ENCODE data around the gene ROBO1.
"Not testable (repeated sequence)": the region's sequence is repeated elsewhere in the genome, so short reads cannot be mapped to it uniquely, and the experiment has no call there.

The ROBO1 gene

DNA sequence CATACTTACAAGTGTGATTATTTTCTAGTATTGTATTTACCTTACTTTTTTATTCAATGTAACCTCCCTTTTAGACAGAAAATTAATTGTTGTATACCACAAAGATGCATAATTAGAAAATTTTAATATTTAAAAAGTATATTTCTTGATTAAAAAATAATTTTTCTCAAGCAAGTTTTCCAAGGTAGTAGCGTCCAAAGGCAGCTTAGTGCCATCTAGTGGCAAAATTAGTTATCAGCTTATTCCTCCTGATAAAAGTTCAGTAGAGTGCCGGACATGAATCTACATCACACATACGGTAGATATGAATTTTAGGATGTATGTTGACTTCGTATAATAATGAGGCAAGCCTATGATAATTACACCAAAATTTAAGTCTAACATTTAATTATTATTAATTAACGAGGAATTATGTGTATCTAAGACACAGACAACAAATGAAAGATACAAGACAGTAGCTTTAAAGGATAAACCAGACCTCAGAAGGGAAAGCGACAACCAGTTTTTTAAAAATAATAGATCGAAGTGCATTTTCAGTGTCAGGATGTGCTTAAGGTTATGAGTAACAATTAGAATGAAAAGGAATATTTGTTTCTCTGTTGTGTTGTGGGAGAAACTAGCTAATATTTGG is 405.9 kb downstream of the ROBO1 start:
- H3K4me3 Mint-ChIP-seq, result no peak overlapping the region
- H3K27me3 Mint-ChIP-seq, result no peaks in the 10 kb centered on the region
- H3K27ac Mint-ChIP-seq, result no peak overlapping the region
- H3K36me3 Mint-ChIP-seq, result no peaks in the 10 kb centered on the region
- H3K4me1 Mint-ChIP-seq, result no peaks in the 10 kb centered on the region
- peaks cover 4% of the 10 kb centered on the region for H3K9me3 Mint-ChIP-seq

DNA sequence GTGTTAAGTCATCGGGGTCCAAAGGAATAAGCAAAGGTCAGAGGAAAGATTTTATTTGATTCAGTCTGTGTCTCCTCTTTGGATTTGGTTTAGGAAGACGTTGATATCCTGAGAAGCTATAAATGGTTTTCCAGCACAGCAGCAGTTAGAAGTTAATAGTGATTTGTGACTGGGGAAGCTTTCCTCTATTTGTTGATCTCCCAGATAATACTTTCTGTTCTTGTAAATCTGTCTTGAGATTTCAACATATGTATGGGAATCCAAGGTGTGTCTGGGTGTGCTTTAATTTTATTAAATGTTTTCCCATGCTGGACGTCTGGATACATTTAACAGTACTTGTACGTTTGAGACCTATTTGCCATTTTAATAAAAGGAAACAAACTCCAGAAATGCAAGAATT is 409.5 kb downstream of the ROBO1 start:
- Mint-ChIP-seq H3K27me3 (no peaks in the 10 kb centered on the region), H3K4me3 (no peak overlapping the region), H3K36me3 (no peaks in the 10 kb centered on the region), H3K4me1 (no peaks in the 10 kb centered on the region), H3K9me3 (no peaks in the 10 kb centered on the region), H3K27ac (no peak overlapping the region)

DNA sequence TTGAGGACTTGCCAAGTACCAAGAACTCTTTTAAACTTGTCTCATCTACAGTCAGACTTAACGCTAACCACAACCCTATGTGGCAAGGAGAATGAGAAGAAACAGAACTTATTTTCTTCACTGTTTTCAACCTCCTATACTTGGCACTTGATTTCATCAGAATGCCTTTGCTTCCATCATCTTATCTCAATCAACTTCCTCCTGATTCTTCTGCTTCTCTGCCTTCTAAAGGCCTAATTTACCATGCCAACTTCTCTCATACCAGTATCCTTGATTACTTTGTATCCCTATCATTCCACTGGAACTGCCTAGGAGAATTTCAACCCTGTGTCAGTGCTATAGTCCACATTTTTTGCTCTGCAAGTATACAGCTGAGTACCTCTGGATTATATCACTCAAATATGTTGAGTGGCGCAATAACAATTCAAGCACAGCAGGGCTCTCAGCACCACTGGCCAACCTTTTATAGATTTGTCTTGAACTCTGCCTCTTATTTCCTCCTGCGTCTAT is 413.6 kb downstream of the ROBO1 start:
- no peaks in the 10 kb centered on the region for H3K9me3 Mint-ChIP-seq
- H3K27ac Mint-ChIP-seq, result no peak overlapping the region
- no peaks in the 10 kb centered on the region for H3K27me3 Mint-ChIP-seq
- no peaks in the 10 kb centered on the region for H3K36me3 Mint-ChIP-seq
- H3K4me3 Mint-ChIP-seq, result no peak overlapping the region
- H3K4me1 Mint-ChIP-seq, result no peaks in the 10 kb centered on the region

DNA sequence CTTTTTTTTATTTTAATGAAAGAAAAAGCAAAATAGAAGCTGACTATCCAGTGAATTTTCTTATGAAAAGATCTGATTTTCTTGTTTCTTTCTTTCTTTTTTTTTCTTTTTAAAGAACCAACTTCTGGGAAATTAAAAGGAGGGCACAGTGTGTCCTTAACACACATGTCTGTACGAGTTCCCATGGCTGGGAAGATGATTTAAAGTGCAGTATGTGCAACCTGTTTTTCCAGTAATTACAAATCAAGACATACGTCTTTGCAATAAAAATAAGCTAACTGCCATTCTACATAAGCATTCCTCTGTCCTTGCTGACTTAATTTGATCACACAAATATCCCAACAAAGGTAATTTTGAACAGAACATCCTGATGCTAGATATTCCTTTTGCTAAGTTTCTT is 416.1 kb downstream of the ROBO1 start:
- no peaks in the 10 kb centered on the region for H3K4me1 Mint-ChIP-seq
- H3K36me3 Mint-ChIP-seq, result no peaks in the 10 kb centered on the region
- no peaks in the 10 kb centered on the region for H3K9me3 Mint-ChIP-seq
- H3K27me3 Mint-ChIP-seq, result no peaks in the 10 kb centered on the region
- H3K27ac Mint-ChIP-seq, result no peak overlapping the region
- H3K4me3 Mint-ChIP-seq, result no peak overlapping the region

DNA sequence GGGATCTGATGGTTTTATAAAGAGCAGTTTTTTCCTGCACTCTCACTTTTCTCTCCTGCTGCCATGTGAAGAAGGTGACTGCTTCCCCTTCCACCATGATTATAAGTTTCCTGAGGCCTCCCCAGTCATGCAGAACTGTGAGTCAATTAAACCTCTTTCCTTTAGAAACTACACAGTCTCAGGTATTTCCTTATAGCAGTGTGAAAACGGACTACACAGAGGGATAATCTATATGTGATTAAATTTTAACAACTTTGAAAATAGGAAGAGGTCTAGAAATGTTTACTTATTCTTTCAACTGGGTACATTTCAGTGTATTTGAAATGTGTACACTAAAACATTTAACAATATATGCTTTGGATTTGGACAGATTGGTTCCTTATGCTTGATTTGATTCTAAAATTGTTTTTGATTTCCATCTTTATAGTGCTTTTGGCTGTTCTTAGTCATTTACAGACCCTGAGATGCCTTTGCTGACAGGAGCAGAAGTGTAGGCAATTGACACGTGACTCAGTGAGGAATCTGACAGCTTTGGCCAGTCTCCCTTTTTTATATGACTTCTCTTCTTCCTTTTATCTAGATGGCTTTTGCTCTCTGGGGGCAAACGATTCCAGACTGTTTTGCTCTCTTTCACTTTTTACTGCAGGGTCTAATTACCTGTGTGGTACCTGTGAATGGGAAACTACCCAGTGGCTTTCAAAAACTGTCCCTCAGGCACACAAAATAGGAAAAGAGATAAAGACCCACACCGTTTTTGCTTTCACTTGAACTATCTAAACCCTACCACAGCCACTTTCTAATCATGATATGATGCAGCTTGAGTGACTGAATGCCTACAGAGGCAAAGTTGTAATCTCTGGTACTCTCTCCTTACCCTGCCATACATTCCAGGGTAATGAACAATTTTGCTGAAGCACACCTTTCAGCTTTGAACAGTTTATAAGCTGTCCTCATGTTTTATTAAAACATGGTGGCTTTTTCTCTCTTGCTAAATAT is 422.6 kb downstream of the ROBO1 start:
- Mint-ChIP-seq H3K27me3 (no peaks in the 10 kb centered on the region), H3K4me3 (no peak overlapping the region), H3K9me3 (no peaks in the 10 kb centered on the region), H3K27ac (no peak overlapping the region), H3K4me1 (no peaks in the 10 kb centered on the region), H3K36me3 (no peaks in the 10 kb centered on the region)

DNA sequence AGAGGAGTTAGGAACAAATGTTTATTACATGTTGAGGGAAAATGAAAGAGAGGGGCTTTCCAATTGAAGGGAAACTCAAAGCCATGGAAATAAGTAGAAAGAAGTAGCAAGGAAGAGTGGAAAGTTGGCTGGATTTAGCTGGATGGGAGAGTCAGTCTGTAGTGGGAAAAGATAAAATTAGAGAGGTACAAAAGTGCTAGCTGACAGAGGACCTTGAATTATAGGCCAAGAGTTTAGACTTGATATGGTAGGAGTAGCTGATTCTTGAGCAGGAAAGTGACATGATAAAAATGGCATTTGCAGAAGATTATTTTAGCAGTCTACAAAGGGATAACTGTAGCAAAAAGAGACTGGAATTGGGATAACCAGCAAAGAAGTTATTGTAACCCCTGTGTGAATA is 425.8 kb downstream of the ROBO1 start:
- Mint-ChIP-seq H3K27me3 (no peaks in the 10 kb centered on the region), H3K9me3 (no peaks in the 10 kb centered on the region), H3K4me1 (no peaks in the 10 kb centered on the region), H3K27ac (no peak overlapping the region), H3K4me3 (no peak overlapping the region), H3K36me3 (no peaks in the 10 kb centered on the region)

DNA sequence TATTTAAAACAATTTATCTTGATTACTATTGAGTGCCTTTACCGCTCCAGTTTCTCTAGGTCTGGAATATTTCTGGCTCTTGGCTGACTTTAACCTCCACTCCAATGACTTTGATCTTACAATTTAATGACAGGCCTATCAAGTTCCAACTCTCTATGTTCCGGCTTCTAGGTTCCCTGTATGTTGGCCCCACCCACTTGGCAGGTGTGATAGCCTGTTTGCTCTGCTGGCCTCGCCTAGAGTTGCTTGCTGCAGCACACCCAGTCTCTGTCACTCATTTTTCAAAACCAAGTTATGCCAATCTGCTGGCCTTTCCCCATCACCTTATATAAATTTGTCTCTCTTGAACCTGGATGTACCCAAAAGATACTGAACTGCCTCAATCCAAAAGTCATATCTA is 428.0 kb downstream of the ROBO1 start:
- Mint-ChIP-seq H3K4me3 (no peak overlapping the region), H3K9me3 (no peaks in the 10 kb centered on the region), H3K4me1 (no peaks in the 10 kb centered on the region), H3K27me3 (no peaks in the 10 kb centered on the region), H3K36me3 (no peaks in the 10 kb centered on the region), H3K27ac (no peak overlapping the region)

DNA sequence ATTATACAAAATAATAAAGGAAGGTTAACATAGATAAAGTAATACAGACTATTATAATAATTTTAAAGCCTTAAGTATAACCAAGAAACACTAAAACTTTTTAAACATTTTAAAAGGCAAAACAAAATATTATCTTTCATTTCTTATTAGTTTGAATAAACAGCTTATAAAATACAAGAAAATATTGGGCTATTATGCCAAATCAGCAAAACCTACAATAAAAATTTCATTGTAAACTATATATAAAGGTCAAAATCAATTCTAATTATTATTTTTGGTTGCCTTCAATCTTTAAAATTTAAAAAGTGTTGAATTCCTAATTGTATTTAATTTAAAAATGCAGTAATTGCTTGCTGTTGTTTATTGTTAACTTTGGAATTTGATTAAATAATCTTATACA is 430.0 kb downstream of the ROBO1 start:
- H3K27me3 Mint-ChIP-seq, result no peaks in the 10 kb centered on the region
- no peaks in the 10 kb centered on the region for H3K9me3 Mint-ChIP-seq
- H3K27ac Mint-ChIP-seq, result no peak overlapping the region
- no peaks in the 10 kb centered on the region for H3K36me3 Mint-ChIP-seq
- H3K4me1 Mint-ChIP-seq, result no peaks in the 10 kb centered on the region
- no peak overlapping the region for H3K4me3 Mint-ChIP-seq

DNA sequence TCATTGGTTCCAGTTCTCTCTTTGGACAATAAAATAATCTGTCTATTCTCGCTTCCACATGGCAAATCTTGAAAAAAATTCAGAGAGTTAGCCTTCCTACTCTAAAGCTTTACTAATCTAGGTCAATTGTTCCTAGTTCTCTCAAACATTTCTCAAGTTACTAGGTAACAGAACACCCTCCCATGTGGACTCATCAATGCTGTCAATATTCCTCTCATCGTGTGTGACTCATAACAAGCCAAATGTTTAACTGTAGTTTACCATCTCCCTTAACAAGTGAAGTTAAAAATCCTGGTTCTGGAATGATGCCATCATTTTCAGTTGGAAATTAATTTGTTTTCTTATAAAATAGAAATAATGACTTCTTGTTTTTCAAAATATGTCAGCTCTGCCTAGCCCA is 438.6 kb downstream of the ROBO1 start:
- H3K36me3 Mint-ChIP-seq, result no peaks in the 10 kb centered on the region
- H3K4me3 Mint-ChIP-seq, result no peak overlapping the region
- no peak overlapping the region for H3K27ac Mint-ChIP-seq
- no peaks in the 10 kb centered on the region for H3K9me3 Mint-ChIP-seq
- no peaks in the 10 kb centered on the region for H3K4me1 Mint-ChIP-seq
- no peaks in the 10 kb centered on the region for H3K27me3 Mint-ChIP-seq

DNA sequence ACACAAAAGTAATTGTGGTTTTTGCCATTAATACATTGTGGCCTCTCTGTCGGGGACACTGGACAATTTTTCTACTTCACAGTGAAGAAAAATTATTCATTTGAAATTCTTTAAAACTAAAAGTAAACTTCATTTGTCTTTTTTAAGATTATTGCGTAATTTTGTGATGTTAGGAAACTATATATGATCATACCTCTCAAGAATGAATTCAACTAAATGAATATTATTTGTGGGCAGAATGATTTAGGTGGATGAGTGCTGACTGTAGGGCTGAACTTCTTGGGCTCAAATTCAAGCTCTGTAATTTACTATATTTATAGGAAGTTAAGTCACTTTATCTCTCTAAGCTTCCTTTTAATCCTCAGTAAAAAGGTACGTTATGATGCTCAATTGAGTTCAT is 441.2 kb downstream of the ROBO1 start:
- Mint-ChIP-seq H3K4me3 (no peak overlapping the region), H3K27me3 (no peaks in the 10 kb centered on the region), H3K4me1 (no peaks in the 10 kb centered on the region), H3K9me3 (no peaks in the 10 kb centered on the region), H3K36me3 (no peaks in the 10 kb centered on the region), H3K27ac (no peak overlapping the region)

DNA sequence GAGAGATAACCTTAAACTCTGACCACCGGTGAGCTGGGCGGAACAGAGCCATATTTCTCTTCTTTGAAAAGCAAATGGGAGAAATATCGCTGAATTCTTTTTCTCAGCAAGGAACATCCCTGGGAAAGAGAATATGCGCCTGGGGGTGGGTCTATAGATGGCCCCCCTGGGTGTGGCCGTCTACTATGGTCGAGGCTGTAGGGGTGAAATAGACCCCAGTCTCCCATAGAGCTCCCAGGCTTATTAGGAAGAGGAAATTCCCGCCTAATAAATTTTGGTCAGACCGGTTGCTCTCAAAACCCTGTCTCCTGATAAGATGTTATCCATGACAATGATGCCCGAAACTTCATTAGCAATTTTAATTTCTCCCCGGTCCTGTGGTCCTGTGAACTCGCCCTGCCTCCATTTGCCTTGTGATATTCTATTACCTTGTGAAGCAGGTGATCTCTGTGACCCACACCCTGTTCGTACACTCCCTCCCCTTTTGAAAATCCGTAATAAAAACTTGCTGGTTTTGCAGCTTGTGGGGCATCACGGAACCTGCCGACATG is 441.9 kb downstream of the ROBO1 start:
- not testable (repeated sequence) for H3K9me3 Mint-ChIP-seq, H3K4me3 Mint-ChIP-seq, H3K27ac Mint-ChIP-seq, H3K27me3 Mint-ChIP-seq, H3K4me1 Mint-ChIP-seq, H3K36me3 Mint-ChIP-seq

DNA sequence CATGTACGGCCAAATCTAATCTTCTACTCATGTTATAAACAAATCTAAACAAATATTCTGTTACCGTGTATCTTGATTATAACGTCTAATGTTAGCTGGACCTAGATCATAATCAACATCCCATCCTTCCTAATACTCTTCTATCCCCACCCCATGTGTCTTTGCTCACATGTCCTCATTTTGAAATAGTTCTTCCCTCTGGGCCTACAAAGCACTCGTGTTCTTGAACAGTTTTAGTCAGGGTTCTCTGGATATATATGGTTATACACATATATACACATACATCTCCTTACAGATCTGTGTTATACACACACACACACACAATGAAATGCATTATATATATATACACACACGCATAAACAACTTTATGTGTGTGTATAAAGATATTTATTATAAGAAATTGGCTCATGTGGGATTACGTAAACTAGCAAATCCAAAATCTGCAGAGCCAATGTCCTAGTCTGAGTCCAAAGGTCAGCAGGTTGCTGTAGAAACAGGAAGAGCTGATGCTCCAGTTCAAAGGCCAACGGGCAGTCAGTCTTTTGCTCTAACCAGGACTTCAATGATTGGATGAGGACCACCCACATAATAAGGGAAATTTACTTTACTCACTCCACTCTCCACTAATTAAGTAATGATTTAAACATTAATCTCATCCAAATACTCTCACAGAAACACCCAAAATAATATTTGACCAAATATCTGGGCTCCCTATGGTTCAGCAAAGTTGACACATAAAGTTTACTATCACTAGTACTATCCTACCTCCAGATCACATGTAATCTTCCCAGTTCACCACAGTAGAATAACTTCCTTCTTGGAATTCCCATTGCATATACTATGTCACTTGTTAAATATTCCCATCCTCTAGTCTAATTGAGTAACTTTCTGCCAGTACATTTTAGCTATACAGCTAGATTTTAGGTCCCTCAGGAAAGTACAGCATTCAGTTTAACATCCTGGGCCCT is 450.0 kb downstream of the ROBO1 start:
- no peaks in the 10 kb centered on the region for H3K36me3 Mint-ChIP-seq
- no peak overlapping the region for H3K4me3 Mint-ChIP-seq
- no peaks in the 10 kb centered on the region for H3K27me3 Mint-ChIP-seq
- no peaks in the 10 kb centered on the region for H3K4me1 Mint-ChIP-seq
- H3K9me3 Mint-ChIP-seq, result no peaks in the 10 kb centered on the region
- H3K27ac Mint-ChIP-seq, result no peak overlapping the region

DNA sequence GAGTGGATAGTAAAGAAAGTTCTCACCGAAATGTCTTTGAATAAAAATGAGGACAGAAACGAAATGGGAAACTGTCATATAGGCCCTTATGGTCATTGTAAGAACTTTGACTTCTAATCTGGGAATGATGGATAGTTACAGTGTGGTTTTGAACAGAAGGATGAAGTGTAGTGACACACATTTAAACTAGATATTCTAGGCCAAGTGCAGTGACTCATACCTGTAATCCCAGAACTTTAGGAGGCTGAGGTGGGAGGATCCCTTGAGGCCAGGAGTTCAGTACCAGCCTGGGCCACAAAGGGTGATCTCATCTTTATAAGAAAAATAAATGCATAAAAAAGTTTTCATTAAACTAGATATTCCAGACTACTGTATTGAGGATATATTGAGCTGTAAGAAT is 452.8 kb downstream of the ROBO1 start:
- Mint-ChIP-seq H3K9me3 (no peaks in the 10 kb centered on the region), H3K4me3 (no peak overlapping the region), H3K27me3 (no peaks in the 10 kb centered on the region), H3K27ac (no peak overlapping the region), H3K4me1 (no peaks in the 10 kb centered on the region), H3K36me3 (no peaks in the 10 kb centered on the region)

DNA sequence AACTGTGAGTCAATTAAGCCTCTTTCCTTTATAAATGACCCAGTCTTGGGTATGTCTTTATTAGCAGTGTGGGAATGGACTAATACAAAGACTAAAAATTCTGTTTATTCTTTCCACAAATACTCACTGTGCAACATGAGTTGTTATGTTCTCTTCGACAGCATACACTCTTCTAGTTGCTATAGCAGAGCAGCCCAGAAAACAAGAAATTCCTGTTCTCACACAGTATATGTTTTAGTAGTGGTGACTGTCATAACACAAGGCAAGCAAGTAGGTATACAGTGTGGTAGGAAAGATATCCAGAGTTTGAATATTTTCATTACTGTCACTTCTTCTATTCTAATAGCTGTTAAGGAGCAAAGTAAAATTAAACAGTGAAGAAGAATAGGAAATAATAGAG is 453.3 kb downstream of the ROBO1 start:
- Mint-ChIP-seq H3K27ac (no peak overlapping the region), H3K36me3 (no peaks in the 10 kb centered on the region), H3K9me3 (no peaks in the 10 kb centered on the region), H3K4me1 (no peaks in the 10 kb centered on the region), H3K27me3 (no peaks in the 10 kb centered on the region), H3K4me3 (no peak overlapping the region)

DNA sequence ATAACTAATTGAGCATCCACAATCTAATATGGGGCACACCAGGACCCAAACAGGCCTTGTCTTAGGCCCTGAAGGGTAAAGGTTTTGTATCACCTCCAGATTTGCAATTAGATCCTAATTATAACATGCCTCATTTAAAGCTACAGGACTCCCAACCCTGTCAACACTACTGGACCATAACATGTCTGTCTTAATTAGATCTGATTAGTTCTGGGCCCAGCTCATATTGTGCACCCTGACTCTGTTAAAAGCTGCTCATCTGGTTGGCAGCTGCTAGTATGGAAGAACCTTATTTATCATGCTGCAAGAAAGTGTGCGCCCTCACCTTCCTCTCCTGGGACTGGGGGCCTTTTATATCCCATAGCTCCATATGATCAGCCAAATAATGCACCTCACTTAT is 457.8 kb downstream of the ROBO1 start:
- Mint-ChIP-seq H3K9me3 (peaks cover 5% of the 10 kb centered on the region), H3K4me1 (no peaks in the 10 kb centered on the region), H3K36me3 (no peaks in the 10 kb centered on the region), H3K27me3 (no peaks in the 10 kb centered on the region), H3K4me3 (no peak overlapping the region), H3K27ac (no peak overlapping the region)

All from activated naive CD4-positive, alpha-beta T cell treated with anti-CD3 and anti-CD28 coated beads, Interleukin-2, amount 50 U/mL, for 24 hours (primary cell).